Right renal cortex interstitium (tissue), 3 donors: ENCODE results near the gene RNU1-3. TPM values are rescaled to one million over a fixed set of nuclear protein-coding genes. Genes with fewer than 3 reads are reported as not detected.
"Not testable (repeated sequence)": the region's sequence is repeated elsewhere in the genome, so short reads cannot be mapped to it uniquely, and the experiment has no call there.

Experiments
- DNase-seq, 3 donors: peaks; one replicate each; pipeline ENCODE4 v3.0.0-alpha.2; 2013; ENCODE audit warnings: low read depth in 3 of 3, low spot score in 2 of 3
- polyA plus RNA-seq, 3 donors: library from polyadenylated mRNA; unstranded; fragments of 120-200 nt; gene quantifications; one replicate each; pipeline ENCODE4 v1.2.1, GENCODE V29; 2013; ENCODE audit not compliant: insufficient read length in 3 of 3

The RNU1-3 gene
- polyA plus RNA-seq, 3 donors = not detected

GRCh38 chr1:16658234-16658633 is 8.5 kb downstream of the RNU1-3 start:
- DNase-seq = not testable (repeated sequence)

GRCh38 chr1:16656981-16657683 is 9.6 kb downstream of the RNU1-3 start:
- DNase-seq = not testable (repeated sequence)

- not testable (repeated sequence) for DNase-seq
Measured at GRCh38 chr1:16656574-16656973, 10.2 kb downstream of the RNU1-3 start.

GRCh38 chr1:16651560-16651959 is 15.2 kb downstream of the RNU1-3 start:
- not testable (repeated sequence) for DNase-seq

GRCh38 chr1:16649960-16650359 is 16.8 kb downstream of the RNU1-3 start:
- not testable (repeated sequence) for DNase-seq

GRCh38 chr1:16649390-16649789 is 17.4 kb downstream of the RNU1-3 start:
- DNase-seq = not testable (repeated sequence)

- not testable (repeated sequence) for DNase-seq
Measured at GRCh38 chr1:16648756-16649155, 18.0 kb downstream of the RNU1-3 start.

- DNase-seq = not testable (repeated sequence)
Measured at GRCh38 chr1:16648250-16648649, 18.5 kb downstream of the RNU1-3 start.

- not testable (repeated sequence) for DNase-seq
Measured at GRCh38 chr1:16647179-16648176, 19.3 kb downstream of the RNU1-3 start.

GRCh38 chr1:16646716-16647115 is 20.0 kb downstream of the RNU1-3 start:
- DNase-seq = not testable (repeated sequence)

GRCh38 chr1:16646061-16646664 is 20.6 kb downstream of the RNU1-3 start:
- not testable (repeated sequence) for DNase-seq

- DNase-seq = not testable (repeated sequence)
Measured at GRCh38 chr1:16645271-16646060, 21.3 kb downstream of the RNU1-3 start.

- peak; percentile 98 to 100 (median 100) for DNase-seq
Measured at GRCh38 chr1:16644482-16645270, 22.1 kb downstream of the RNU1-3 start.

GRCh38 chr1:16644193-16644481 is 22.6 kb downstream of the RNU1-3 start:
- DNase-seq = no peak

GRCh38 chr1:16643476-16644192 is 23.1 kb downstream of the RNU1-3 start:
- not testable (repeated sequence) for DNase-seq

- DNase-seq = not testable (repeated sequence)
Measured at GRCh38 chr1:16643001-16643411, 23.7 kb downstream of the RNU1-3 start.

- not testable (repeated sequence) for DNase-seq
Measured at GRCh38 chr1:16642025-16642966, 24.5 kb downstream of the RNU1-3 start.
